OCI-LY7 (cell line): ENCODE measurements around the gene SGMS1.

Experiments
- EZH2phosphoT487 ChIP-seq: fragments of 200-600 bp; sonication (generic); IDR thresholded peaks from 2 replicates; pipeline ENCODE4 v1.6.1; 2018; ENCODE audit warnings: low read depth, borderline replicate concordance, mild to moderate bottlenecking, mixed run types, antibody characterized with exemption, low read length, moderate library complexity, mixed read lengths
- TF ChIP-seq, protein P1 (sequence below): fragments of 200-600 bp; sonication (generic); conservative IDR thresholded peaks from 2 replicates; pipeline ENCODE4 v1.5.1; 2014; ENCODE audit warnings: mild to moderate bottlenecking, antibody characterized with exemption, low read length, moderate library complexity, mixed read lengths

DNA sequence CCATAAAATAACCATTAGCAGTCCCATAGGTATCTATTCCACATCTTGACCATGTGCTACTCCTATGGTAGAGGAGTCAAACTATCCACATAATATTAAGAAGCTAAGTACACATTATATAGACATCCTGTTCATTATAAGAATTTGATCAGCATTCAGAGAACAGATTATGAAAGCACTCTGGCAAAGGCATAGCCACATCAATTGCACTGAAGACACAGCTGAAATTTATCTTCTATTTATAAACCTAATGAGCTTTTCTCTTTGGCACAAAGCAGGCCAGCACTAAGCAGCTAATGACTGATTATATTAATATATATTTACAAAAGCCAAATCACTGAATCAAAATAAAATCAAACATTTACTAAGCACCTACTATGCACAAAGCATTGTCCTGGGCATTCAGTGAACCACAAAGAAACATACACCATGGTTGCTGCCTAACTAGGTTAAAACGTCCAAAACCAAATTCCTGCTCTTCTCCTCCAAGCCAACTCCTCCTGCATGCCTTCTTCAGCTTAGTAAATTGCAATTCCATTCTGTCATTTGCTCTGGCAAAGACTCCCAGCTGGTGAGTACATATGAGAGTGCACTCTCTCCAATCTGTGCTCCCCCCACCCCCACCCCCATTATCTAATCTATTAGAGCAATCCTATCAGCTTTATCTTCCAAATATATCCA lies 249.8 kb downstream of the SGMS1 start:
- TF ChIP-seq, protein P1, sequence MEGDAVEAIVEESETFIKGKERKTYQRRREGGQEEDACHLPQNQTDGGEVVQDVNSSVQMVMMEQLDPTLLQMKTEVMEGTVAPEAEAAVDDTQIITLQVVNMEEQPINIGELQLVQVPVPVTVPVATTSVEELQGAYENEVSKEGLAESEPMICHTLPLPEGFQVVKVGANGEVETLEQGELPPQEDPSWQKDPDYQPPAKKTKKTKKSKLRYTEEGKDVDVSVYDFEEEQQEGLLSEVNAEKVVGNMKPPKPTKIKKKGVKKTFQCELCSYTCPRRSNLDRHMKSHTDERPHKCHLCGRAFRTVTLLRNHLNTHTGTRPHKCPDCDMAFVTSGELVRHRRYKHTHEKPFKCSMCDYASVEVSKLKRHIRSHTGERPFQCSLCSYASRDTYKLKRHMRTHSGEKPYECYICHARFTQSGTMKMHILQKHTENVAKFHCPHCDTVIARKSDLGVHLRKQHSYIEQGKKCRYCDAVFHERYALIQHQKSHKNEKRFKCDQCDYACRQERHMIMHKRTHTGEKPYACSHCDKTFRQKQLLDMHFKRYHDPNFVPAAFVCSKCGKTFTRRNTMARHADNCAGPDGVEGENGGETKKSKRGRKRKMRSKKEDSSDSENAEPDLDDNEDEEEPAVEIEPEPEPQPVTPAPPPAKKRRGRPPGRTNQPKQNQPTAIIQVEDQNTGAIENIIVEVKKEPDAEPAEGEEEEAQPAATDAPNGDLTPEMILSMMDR: no peak
- TF ChIP-seq EZH2phosphoT487: no peak
